Prostate gland (tissue), 2 donors: ENCODE results near the gene SQSTM1. TPM values are rescaled to one million over a fixed set of nuclear protein-coding genes. Genes with fewer than 3 reads are reported as not detected.
"Not testable (repeated sequence)": the region's sequence is repeated elsewhere in the genome, so short reads cannot be mapped to it uniquely, and the experiment has no call there.

Source experiments
- DNase-seq: peaks from one replicate; pipeline ENCODE4 v3.0.0-alpha.2; 2019; ENCODE audit warnings: low spot score
- H3K27ac ChIP-seq, 2 donors: fragments of 200-600 bp; sonication (generic); 2 replicates each; pipeline ENCODE4 v1.5.1; 2017 to 2019
- H3K27me3 ChIP-seq: fragments of 200-600 bp; sonication (generic); replicated peaks from 2 replicates; pipeline ENCODE4 v1.5.1; 2019; ENCODE audit not compliant: insufficient read depth
- H3K36me3 ChIP-seq, 2 donors: fragments of 200-600 bp; sonication (generic); 1 replicate in 1 of 2; 2 replicates in 1 of 2; pipeline versions ENCODE4 v1.5.1 to v1.8.1; 2017 to 2019
- H3K4me1 ChIP-seq: fragments of 200-600 bp; sonication (generic); replicated peaks from 2 replicates; pipeline ENCODE4 v1.5.1; 2019
- H3K4me3 ChIP-seq, 2 donors: fragments of 200-600 bp; sonication (generic); 2 replicates each; pipeline ENCODE4 v1.5.1; 2017 to 2019
- H3K9me3 ChIP-seq: fragments of 200-600 bp; sonication (generic); 2 replicates; pipeline ENCODE4 v1.5.1; 2017
- CTCF ChIP-seq, 4 experiments: fragments of 200-600 bp in 2 of 4; fragments of 450-650 bp in 2 of 4; sonication (generic) in 2 of 4; IDR thresholded peaks; 1 replicate in 3 of 4; 2 replicates in 1 of 4; pipeline ENCODE4 v1.5.1; 2016 to 2019; ENCODE audit warnings: antibody characterized with exemption in 4 of 4, mild to moderate bottlenecking in 2 of 4, moderate library complexity in 2 of 4
- POLR2A ChIP-seq: fragments of 450-650 bp; IDR thresholded peaks from one replicate; pipeline ENCODE4 v1.6.1; 2016; ENCODE audit warnings: antibody characterized with exemption, mild to moderate bottlenecking
- POLR2AphosphoS5 ChIP-seq: sonication (generic); formaldehyde crosslinking; IDR thresholded peaks from one replicate; pipeline ENCODE4 v1.6.1; 2017; ENCODE audit warnings: antibody characterized with exemption
- WGBS: methylation state at CpG from one replicate; pipeline ENCODE4 v1.1.5; 2018; 5-methylcytosine and 5-hydroxymethylcytosine counted together
- intact Hi-C: fragments of 100-400 bp; cut with DNase I; formaldehyde crosslinking; loops from one replicate; pipeline ENCODE4 v1.14.2; 2022
- total RNA-seq, 2 donors: library from RNA; depleted of rRNA; stranded (reverse); fragments of >200 nt; gene quantifications; one replicate each; pipeline ENCODE4 v1.1.0, GENCODE V29; 2016

SQSTM1 gene
- total RNA-seq, 2 donors from 2014 or later = 377 to 527 TPM

- no peak overlapping the region for H3K4me3 ChIP-seq
- no peaks in the 10 kb centered on the region for H3K4me1 ChIP-seq
- intact Hi-C loops = no loop called here
- peaks cover 18 to 44% of the 10 kb centered on the region in 2 donors for H3K36me3 ChIP-seq
- no peak overlapping the region for H3K27ac ChIP-seq
- 92% methylated on average over 3 of the region's 3 CpGs for WGBS
- TF ChIP-seq CTCF (IDR thresholded peaks at IDR 0.05) (no peak), POLR2AphosphoS5 (no peak), POLR2A (no peak)
- no peaks in the 10 kb centered on the region for H3K27me3 ChIP-seq
- DNase-seq = no peak
- H3K9me3 ChIP-seq = no peaks in the 10 kb centered on the region
These were observed 13.0 kb downstream of the SQSTM1 start for GRCh38 chr5:179833709-179834070.

- DNase-seq = no peak
- 80% methylated on average over 8 of the region's 8 CpGs for WGBS
- no peak overlapping the region for H3K4me3 ChIP-seq
- H3K27ac ChIP-seq = no peak overlapping the region
- no peaks in the 10 kb centered on the region for H3K4me1 ChIP-seq
- intact Hi-C loops = no loop called here
- TF ChIP-seq CTCF (IDR thresholded peaks at IDR 0.05) = no peak
- no peak for TF ChIP-seq POLR2AphosphoS5
- TF ChIP-seq POLR2A = no peak
- no peaks in the 10 kb centered on the region for H3K9me3 ChIP-seq
- peaks cover 18 to 44% of the 10 kb centered on the region in 2 donors for H3K36me3 ChIP-seq
- no peaks in the 10 kb centered on the region for H3K27me3 ChIP-seq
These were observed 13.4 kb downstream of the SQSTM1 start for GRCh38 chr5:179834120-179834519.

GRCh38 chr5:179834871-179835270 lies 14.2 kb downstream of the SQSTM1 start:
- H3K4me3 ChIP-seq, intact Hi-C loops, H3K9me3 ChIP-seq, H3K4me1 ChIP-seq, DNase-seq, H3K27me3 ChIP-seq, H3K27ac ChIP-seq: not testable (repeated sequence)
- H3K36me3 ChIP-seq = peaks cover 18 to 44% of the 10 kb centered on the region in 2 donors
- WGBS = 96% methylated on average over 24 of the region's 28 CpGs

GRCh38 chr5:179836225-179837019 lies 15.7 kb downstream of the SQSTM1 start:
- TF ChIP-seq CTCF (IDR thresholded peaks at IDR 0.05) (no peak), POLR2A (no peak), POLR2AphosphoS5 (no peak)
- no peak for DNase-seq
- WGBS = 84% methylated on average over 19 of the region's 19 CpGs
- intact Hi-C loops = no loop called here
- Histone ChIP-seq H3K9me3 (no peaks in the 10 kb centered on the region), H3K4me3 (no peak overlapping the region), H3K27me3 (no peaks in the 10 kb centered on the region), H3K4me1 (no peaks in the 10 kb centered on the region), H3K27ac (no peak overlapping the region), H3K36me3 (peaks cover 21 to 37% of the 10 kb centered on the region in 2 donors)

GRCh38 chr5:179837076-179838011 lies 16.6 kb downstream of the SQSTM1 start:
- Histone ChIP-seq H3K27ac (no peak overlapping the region), H3K36me3 (peaks cover 21 to 30% of the 10 kb centered on the region in 2 donors), H3K27me3 (no peaks in the 10 kb centered on the region), H3K4me1 (no peaks in the 10 kb centered on the region), H3K9me3 (no peaks in the 10 kb centered on the region), H3K4me3 (no peak overlapping the region)
- intact Hi-C loops = no loop called here
- 82% methylated on average over 15 of the region's 15 CpGs for WGBS
- DNase-seq = no peak
- TF ChIP-seq POLR2A = no peak
- no peak for TF ChIP-seq CTCF (IDR thresholded peaks at IDR 0.05)
- no peak for TF ChIP-seq POLR2AphosphoS5
